Stimulated activated CD4-positive, alpha-beta T cell treated with anti-CD3 and anti-CD28 coated beads, Interleukin-4, amount 100 ng/mL, for 24 hours (primary cell): ENCODE results near the gene OSBPL1A.
"Not testable (repeated sequence)": the region's sequence is repeated elsewhere in the genome, so short reads cannot be mapped to it uniquely, and the experiment has no call there.

ENCODE experiments used
- DNase-seq: peaks from one replicate; pipeline ENCODE4 v3.0.0-alpha.2; 2020

OSBPL1A gene

GRCh38 chr18:24397131-24397693, 412 bp downstream of the OSBPL1A start:
- DNase-seq = peak; percentile 28

GRCh38 chr18:24396082-24396633, 1.5 kb downstream of the OSBPL1A start:
- no peak for DNase-seq

GRCh38 chr18:24395049-24395795, 2.4 kb downstream of the OSBPL1A start:
- no peak for DNase-seq

- no peak for DNase-seq
Measured at GRCh38 chr18:24388957-24389356, 8.7 kb downstream of the OSBPL1A start.

- DNase-seq = no peak
Measured at GRCh38 chr18:24386681-24387080, 10.9 kb downstream of the OSBPL1A start.

GRCh38 chr18:24381126-24381525, 16.5 kb downstream of the OSBPL1A start:
- no peak for DNase-seq

GRCh38 chr18:24380163-24380747, 17.4 kb downstream of the OSBPL1A start:
- no peak for DNase-seq

GRCh38 chr18:24378598-24378997, 19.0 kb downstream of the OSBPL1A start:
- no peak for DNase-seq

GRCh38 chr18:24376531-24376930, 21.1 kb downstream of the OSBPL1A start:
- DNase-seq = not testable (repeated sequence)

- DNase-seq = no peak
Measured at GRCh38 chr18:24373328-24373727, 24.3 kb downstream of the OSBPL1A start.

- no peak for DNase-seq
Measured at GRCh38 chr18:24372279-24372872, 25.2 kb downstream of the OSBPL1A start.

- DNase-seq = no peak
Measured at GRCh38 chr18:24370120-24370519, 27.5 kb downstream of the OSBPL1A start.

- peak; percentile 33 for DNase-seq
Measured at GRCh38 chr18:24369426-24369825, 28.2 kb downstream of the OSBPL1A start.

- peak; percentile 74 for DNase-seq
Measured at GRCh38 chr18:24368749-24369148, 28.9 kb downstream of the OSBPL1A start.

- no peak for DNase-seq
Measured at GRCh38 chr18:24366328-24366727, 31.3 kb downstream of the OSBPL1A start.

GRCh38 chr18:24364177-24364576, 33.4 kb downstream of the OSBPL1A start:
- DNase-seq = no peak

- no peak for DNase-seq
Measured at GRCh38 chr18:24362757-24363156, 34.9 kb downstream of the OSBPL1A start.

- DNase-seq = peak; percentile 12
Measured at GRCh38 chr18:24359787-24360530, 37.7 kb downstream of the OSBPL1A start.

- no peak for DNase-seq
Measured at GRCh38 chr18:24354278-24354677, 43.3 kb downstream of the OSBPL1A start.

- no peak for DNase-seq
Measured at GRCh38 chr18:24346254-24346653, 51.4 kb downstream of the OSBPL1A start.

GRCh38 chr18:24344509-24344908, 53.1 kb downstream of the OSBPL1A start:
- DNase-seq = no peak

- no peak for DNase-seq
Measured at GRCh38 chr18:24342347-24342746, 55.3 kb downstream of the OSBPL1A start.

GRCh38 chr18:24341361-24341760, 56.3 kb downstream of the OSBPL1A start:
- no peak for DNase-seq
